Stimulated activated CD8-positive, alpha-beta memory T cell treated with anti-CD3 and anti-CD28 coated beads, Interleukin-7, amount 100 ng/mL, for 1 hour (primary cell): ENCODE measurements around the gene ZBTB22.
"Not testable (repeated sequence)": the region's sequence is repeated elsewhere in the genome, so short reads cannot be mapped to it uniquely, and the experiment has no call there.

Source experiments
- DNase-seq, 2 donors: peaks; one replicate each; pipeline ENCODE4 v3.0.0-alpha.2; 2020; ENCODE audit warnings: low read depth in 2 of 2

Gene ZBTB22

GRCh38 chr6:33299237-33299944 is 18.2 kb downstream of the ZBTB22 start:
- DNase-seq = peak; percentile 88 to 91

GRCh38 chr6:33298773-33299236 is 18.7 kb downstream of the ZBTB22 start, which contains the start of gene RGL2:
Gene RGL2, minus strand, starts transcription at chr6:33298942. Its CDS starts 332 bp downstream, at chr6:33298610.
- DNase-seq = peak in 1 of 2 donors; percentile 38

- no peak for DNase-seq
Observed at GRCh38 chr6:33297956-33298772, 19.4 kb downstream of the ZBTB22 start.

- no peak for DNase-seq
Observed at GRCh38 chr6:33297406-33297955, 20.1 kb downstream of the ZBTB22 start.

GRCh38 chr6:33296797-33297405 is 20.6 kb downstream of the ZBTB22 start:
- DNase-seq = no peak

- no peak for DNase-seq
Observed at GRCh38 chr6:33295621-33296369, 21.7 kb downstream of the ZBTB22 start.

GRCh38 chr6:33294086-33294823 is 23.3 kb downstream of the ZBTB22 start:
- DNase-seq = no peak

GRCh38 chr6:33292996-33293682 is 24.4 kb downstream of the ZBTB22 start:
- DNase-seq = no peak

GRCh38 chr6:33290459-33290858 is 27.1 kb downstream of the ZBTB22 start:
- DNase-seq = no peak

- DNase-seq = no peak
Observed at GRCh38 chr6:33289784-33290315, 27.7 kb downstream of the ZBTB22 start.

GRCh38 chr6:33288921-33289783 is 28.4 kb downstream of the ZBTB22 start, which contains the start of the genes PFDN6 and WDR46:
Gene PFDN6, plus strand, starts transcription at chr6:33289601. Its CDS starts 256 bp downstream, at chr6:33289857.
Gene WDR46, minus strand, starts transcription at chr6:33289239. Its CDS starts 69 bp downstream, at chr6:33289170.
- DNase-seq = peak in 1 of 2 donors; percentile 60

GRCh38 chr6:33288141-33288920 is 29.2 kb downstream of the ZBTB22 start:
- no peak for DNase-seq

GRCh38 chr6:33286946-33287914 is 30.3 kb downstream of the ZBTB22 start:
- DNase-seq = no peak

- not testable (repeated sequence) for DNase-seq
Observed at GRCh38 chr6:33285214-33285613, 32.3 kb downstream of the ZBTB22 start.

- no peak for DNase-seq
Observed at GRCh38 chr6:33280539-33280938, 37.0 kb downstream of the ZBTB22 start.

GRCh38 chr6:33279971-33280511 is 37.5 kb downstream of the ZBTB22 start:
- DNase-seq = no peak
